H1 (cell line): Measurements from ENCODE around the gene ZMIZ1. TPM values are rescaled to one million over a fixed set of nuclear protein-coding genes. Genes with fewer than 3 reads are reported as not detected.

Experiments
- CTCF ChIA-PET: fragments of 300-600 bp; sonication (Branson Sonifier 250); formaldehyde crosslinking; loops from one replicate; lab custom pipeline; 2021; ENCODE audit not compliant: partially characterized antibody; lab: Charles Lee
- POLR2A ChIA-PET: fragments of 300-600 bp; sonication (Branson Sonifier 250); formaldehyde crosslinking; loops from one replicate; lab custom pipeline; 2021; ENCODE audit warnings: inconsistent platforms; ENCODE audit not compliant: partially characterized antibody; lab: Charles Lee
- DNase-seq, 2 experiments: peaks; one replicate each; pipeline versions ENCODE4 v3.0.0 to v3.0.0-alpha.2; 2010 to 2022; ENCODE audit warnings: low spot score in 2 of 2, low read depth in 1 of 2, mixed read lengths in 1 of 2
- FAIRE-seq: peaks from 2 replicates; lab custom pipeline; 2011; peaks lifted over from hg19 to GRCh38; lab: Jason Lieb, UNC
- H2AFZ ChIP-seq: 2 replicates; pipeline ENCODE4 v1.8.1; 2012; ENCODE audit warnings: low read length, inconsistent platforms
- H2AK5ac ChIP-seq: 2 replicates; pipeline ENCODE4 v1.6.1; 2013; ENCODE audit warnings: low read depth, low read length
- H2BK120ac ChIP-seq: replicated peaks from 2 replicates; pipeline ENCODE3; 2013; ENCODE audit warnings: low read depth, low read length, inconsistent platforms
- H2BK12ac ChIP-seq: 2 replicates; pipeline ENCODE4 v1.6.1; 2013; ENCODE audit warnings: low read depth, low read length
- H2BK15ac ChIP-seq: 2 replicates; pipeline ENCODE4 v1.6.1; 2013; ENCODE audit warnings: low read length
- H2BK20ac ChIP-seq: 2 replicates; pipeline ENCODE4 v1.6.1; 2013; ENCODE audit warnings: low read length
- H2BK5ac ChIP-seq: 2 replicates; pipeline ENCODE4 v1.6.1; 2013; ENCODE audit warnings: low read depth, low read length
- H3K14ac ChIP-seq: 2 replicates; pipeline ENCODE4 v1.6.1; 2013; ENCODE audit warnings: inconsistent platforms; ENCODE audit not compliant: insufficient read length
- H3K18ac ChIP-seq: 2 replicates; pipeline ENCODE4 v1.6.1; 2013; ENCODE audit warnings: low read length; ENCODE audit errors: extremely low read depth
- H3K23ac ChIP-seq: 2 replicates; pipeline ENCODE4 v1.6.1; 2013; ENCODE audit warnings: inconsistent platforms; ENCODE audit not compliant: insufficient read length
- H3K23me2 ChIP-seq: 2 replicates; pipeline ENCODE4 v1.6.1; 2013; ENCODE audit warnings: low read depth, low read length
- H3K27ac ChIP-seq: 2 replicates; pipeline ENCODE4 v1.6.1; 2011; ENCODE audit warnings: low read depth, low read length, inconsistent platforms
- H3K27me3 ChIP-seq, 4 experiments: replicated peaks in 1 of 4; 1 replicate in 1 of 4; 2 replicates in 3 of 4; pipeline versions ENCODE4 v1.6.1 to v1.8.1; 2011 to 2013; ENCODE audit warnings: low read length in 3 of 4, mild to moderate bottlenecking in 3 of 4, inconsistent platforms in 2 of 4, mixed read lengths in 2 of 4, moderate library complexity in 1 of 4; ENCODE audit not compliant: control insufficient read depth in 3 of 4, insufficient read depth in 3 of 4; ENCODE audit errors: extremely low read depth in 1 of 4
- H3K36me3 ChIP-seq, 4 experiments: 2 replicates each; pipeline versions ENCODE4 v1.6.1 to v1.8.1; 2011 to 2013; ENCODE audit warnings: mild to moderate bottlenecking in 4 of 4, low read length in 3 of 4, moderate library complexity in 2 of 4, control low read depth in 1 of 4, inconsistent platforms in 1 of 4; ENCODE audit not compliant: insufficient read depth in 4 of 4, control insufficient read depth in 2 of 4
- H3K4ac ChIP-seq: replicated peaks from 2 replicates; pipeline ENCODE3; 2013; ENCODE audit warnings: low read length, low read depth, mixed read lengths, inconsistent platforms; ENCODE audit not compliant: insufficient read length
- H3K4me1 ChIP-seq, 4 experiments: replicated peaks in 1 of 4; 1 replicate in 1 of 4; 2 replicates in 3 of 4; pipeline versions ENCODE4 v1.6.1 to v1.8.1; 2011 to 2013; ENCODE audit warnings: low read length in 3 of 4, inconsistent platforms in 2 of 4, mixed read lengths in 1 of 4; ENCODE audit not compliant: insufficient read depth in 4 of 4, control insufficient read depth in 3 of 4
- H3K4me2 ChIP-seq, 2 experiments: 2 replicates each; pipeline versions ENCODE4 v1.6.1 to v1.8.1; 2011 to 2013; ENCODE audit warnings: low read depth in 2 of 2, low read length in 2 of 2, control low read depth in 1 of 2, inconsistent platforms in 1 of 2, mild to moderate bottlenecking in 1 of 2; ENCODE audit not compliant: insufficient read depth in 1 of 2
- H3K4me3 ChIP-seq, 4 experiments: fragments of 200-600, 300-600 bp in 1 of 4; sonication (generic), shearing (Covaris generic), sonication (Bioruptor Twin) in 1 of 4; 2 replicates each; pipeline versions ENCODE4 v1.5.1 to v1.8.1; 2011 to 2016; ENCODE audit warnings: low read length in 4 of 4, low read depth in 3 of 4, control low read depth in 2 of 4, inconsistent platforms in 2 of 4, mild to moderate bottlenecking in 2 of 4, mixed read lengths in 1 of 4, moderate library complexity in 1 of 4; ENCODE audit not compliant: insufficient read depth in 2 of 4; ENCODE audit errors: extremely low read depth in 1 of 4
- H3K56ac ChIP-seq: replicated peaks from 2 replicates; pipeline ENCODE3; 2013; ENCODE audit warnings: low read depth, mild to moderate bottlenecking, mixed read lengths, low read length, inconsistent platforms; ENCODE audit not compliant: insufficient read length
- H3K79me1 ChIP-seq: 2 replicates; pipeline ENCODE4 v1.6.1; 2013; ENCODE audit warnings: low read depth, low read length, control low read depth
- H3K79me2 ChIP-seq, 2 experiments: 2 replicates each; pipeline versions ENCODE4 v1.6.1 to v1.8.1; 2012 to 2013; ENCODE audit warnings: low read length in 2 of 2, mild to moderate bottlenecking in 2 of 2, inconsistent platforms in 1 of 2; ENCODE audit not compliant: insufficient read depth in 2 of 2, control insufficient read depth in 1 of 2
- H3K9ac ChIP-seq, 4 experiments: replicated peaks in 1 of 4; 1 replicate in 1 of 4; 2 replicates in 3 of 4; pipeline versions ENCODE4 v1.6.1 to v1.8.1; 2011 to 2013; ENCODE audit warnings: low read depth in 3 of 4, low read length in 3 of 4, control low read depth in 2 of 4, mild to moderate bottlenecking in 2 of 4, moderate library complexity in 2 of 4, inconsistent platforms in 1 of 4; ENCODE audit errors: extremely low read depth in 1 of 4
- H3K9me3 ChIP-seq, 2 experiments: 2 replicates each; pipeline versions ENCODE4 v1.6.1 to v1.8.1; 2012 to 2013; ENCODE audit warnings: mild to moderate bottlenecking in 2 of 2, moderate library complexity in 2 of 2, control low read depth in 1 of 2, inconsistent platforms in 1 of 2, low read depth in 1 of 2, low read length in 1 of 2, mixed read lengths in 1 of 2; ENCODE audit not compliant: insufficient read depth in 2 of 2
- H4K20me1 ChIP-seq, 2 experiments: replicated peaks in 1 of 2; 2 replicates each; pipeline versions ENCODE3 to v1.8.1; 2011 to 2013; ENCODE audit warnings: inconsistent platforms in 2 of 2, low read length in 2 of 2, mild to moderate bottlenecking in 1 of 2; ENCODE audit not compliant: insufficient read depth in 2 of 2, control insufficient read depth in 1 of 2
- H4K5ac ChIP-seq: 2 replicates; pipeline ENCODE4 v1.6.1; 2013; ENCODE audit warnings: low read length, low read depth, mixed read lengths, inconsistent platforms; ENCODE audit not compliant: insufficient read length
- H4K8ac ChIP-seq: 2 replicates; pipeline ENCODE4 v1.8.0; 2013; ENCODE audit warnings: mild to moderate bottlenecking, moderate library complexity, low read length, inconsistent platforms; ENCODE audit not compliant: insufficient read depth; ENCODE audit errors: extremely low read depth
- H4K91ac ChIP-seq: replicated peaks from 2 replicates; pipeline ENCODE3; 2013; ENCODE audit warnings: low read length, mixed read lengths, inconsistent platforms; ENCODE audit not compliant: insufficient read length
- CHD1 ChIP-seq: IDR thresholded peaks from 2 replicates; pipeline ENCODE4 v1.6.1; 2012; ENCODE audit warnings: low read depth, low read length, improper control_type of control experiment
- EGR1 ChIP-seq: IDR thresholded peaks from 2 replicates; pipeline ENCODE4 v1.6.1; 2011; ENCODE audit warnings: low read depth, low read length, borderline replicate concordance
- HDAC2 ChIP-seq, 2 experiments: fragments of 300-600 bp in 1 of 2; sonication (generic) in 1 of 2; IDR thresholded peaks; 2 replicates each; pipeline ENCODE4 v1.6.1; 2011 to 2012; ENCODE audit warnings: low read depth in 2 of 2, low read length in 2 of 2, mild to moderate bottlenecking in 2 of 2, moderate library complexity in 2 of 2, borderline replicate concordance in 1 of 2, inconsistent platforms in 1 of 2
- JUND ChIP-seq: IDR thresholded peaks from 2 replicates; pipeline ENCODE4 v1.6.1; 2011; ENCODE audit warnings: mild to moderate bottlenecking, improper control_type of control experiment, low read length
- KDM5A ChIP-seq: fragments of 200-600 bp; IDR thresholded peaks from 2 replicates; pipeline ENCODE4 v1.7.1; 2012; ENCODE audit warnings: mild to moderate bottlenecking, low read length, inconsistent platforms, mixed read lengths
- NANOG ChIP-seq: IDR thresholded peaks from 2 replicates; pipeline ENCODE4 v1.6.1; 2011; ENCODE audit warnings: low read length, low read depth, mild to moderate bottlenecking, inconsistent platforms; ENCODE audit not compliant: insufficient read depth, poor library complexity, severe bottlenecking
- NRF1 ChIP-seq: IDR thresholded peaks from 2 replicates; pipeline ENCODE4 v1.6.1; 2011; ENCODE audit warnings: mild to moderate bottlenecking, low read depth, low read length, improper control_type of control experiment
- PHF8 ChIP-seq: fragments of 200-600 bp; sonication (generic); conservative IDR thresholded peaks from 2 replicates; pipeline ENCODE4 v1.7.1; 2012; ENCODE audit warnings: low read depth, mild to moderate bottlenecking, inconsistent platforms, low read length, moderate library complexity
- POU5F1 ChIP-seq: IDR thresholded peaks from 2 replicates; pipeline ENCODE4 v1.6.1; 2011; ENCODE audit warnings: low read depth, mild to moderate bottlenecking, low read length, moderate library complexity
- RAD21 ChIP-seq, 2 experiments: IDR thresholded peaks in 1 of 2; conservative IDR thresholded peaks in 1 of 2; 2 replicates each; pipeline ENCODE4 v1.6.1; 2011; ENCODE audit warnings: low read depth in 2 of 2, low read length in 2 of 2, improper control_type of control experiment in 1 of 2, inconsistent platforms in 1 of 2, mild to moderate bottlenecking in 1 of 2, moderate library complexity in 1 of 2
- RBBP5 ChIP-seq: IDR thresholded peaks from 2 replicates; pipeline ENCODE4 v1.7.1; 2012; ENCODE audit warnings: low read depth, mild to moderate bottlenecking, inconsistent platforms, low read length, moderate library complexity, borderline replicate concordance
- RNF2 ChIP-seq: fragments of 200-900, 300-1000 bp; sonication (generic); IDR thresholded peaks from 2 replicates; pipeline ENCODE4 v1.7.1; 2016; ENCODE audit warnings: borderline replicate concordance, low read depth, mild to moderate bottlenecking, antibody characterized with exemption, low read length; ENCODE audit not compliant: poor library complexity, severe bottlenecking; ENCODE audit errors: missing control alignments
- ZNF274 ChIP-seq: IDR thresholded peaks from 2 replicates; pipeline ENCODE4 v1.7.0; 2012; ENCODE audit warnings: low read length, borderline replicate concordance; ENCODE audit errors: extremely low read depth
- WGBS, 2 experiments: shearing (Covaris generic) in 1 of 2; methylation state at CpG; one replicate each; pipeline versions ENCODE4 v1.1.6 to v1.1.7; 2013 to 2015; ENCODE audit warnings: low lambda C conversion rate in 2 of 2, mixed read lengths in 2 of 2, inconsistent platforms in 1 of 2, low coverage in 1 of 2, missing lambda C conversion rate in 1 of 2; ENCODE audit not compliant: insufficient replicate concordance in 2 of 2, insufficient coverage in 1 of 2, insufficient read length in 1 of 2; ENCODE audit errors: extremely low coverage in 1 of 2, missing lambda C conversion rate in 1 of 2; 5-methylcytosine and 5-hydroxymethylcytosine counted together
- polyA plus RNA-seq, 7 experiments: library from polyadenylated mRNA; depleted of rRNA in 3 of 7; stranded (reverse) in 5 of 7; unstranded in 2 of 7; fragments of >200 nt in 5 of 7; fragments of 200-250 nt in 2 of 7; gene quantifications; 1 replicate in 5 of 7; 2 replicates in 1 of 7; 4 replicates in 1 of 7; pipeline versions ENCODE4 v1.2.1 to v1.2.3, GENCODE V29; 2011 to 2013; ENCODE audit warnings: missing spikeins in 2 of 7, mixed read lengths in 2 of 7
- total RNA-seq: library from RNA; stranded (reverse); fragmentation: NEBNext Ultra II Directional; extraction: Animal tissue kit (Norgen Biotek cat#: 25700); gene quantifications from 2 replicates; pipeline ENCODE4 v1.2.1, GENCODE V29; 2021

Gene ZMIZ1
- total and polyA plus RNA-seq, 2 of the 8 experiments (the other 6 are each of a cell fraction or from before 2014, with no cell fraction given), result 8.1 to 28.0 TPM

DNA sequence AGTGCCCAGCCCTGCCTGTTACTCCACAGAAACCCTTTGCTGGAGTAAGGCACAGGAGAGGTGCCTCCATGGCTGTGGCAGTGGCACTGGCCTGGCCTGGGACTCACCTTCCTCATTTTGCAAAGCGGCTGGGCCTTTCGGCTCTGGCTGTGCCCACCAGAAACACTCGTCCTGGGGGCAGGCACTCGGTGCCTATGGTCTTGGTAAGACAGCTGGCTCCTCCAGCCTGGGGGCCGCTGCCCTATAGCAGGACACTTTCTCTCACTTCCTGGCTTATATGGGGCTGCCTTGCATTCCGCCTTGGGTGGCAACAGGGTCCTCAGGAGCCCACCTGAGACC lies 13.2 kb downstream of the ZMIZ1 start:
- 94% methylated on average over 6 of the region's 6 CpGs; no CpG with 5 or more reads in 1 of the 2 experiments for WGBS, 2 experiments
- Histone ChIP-seq H3K4me1 (peaks cover 5 to 20% (median 13%) of the 10 kb centered on the region in 4 experiments; a peak in 6 of 7 replicates), H2AK5ac (no peak overlapping the region), H3K79me2 (peaks cover 13 to 99% of the 10 kb centered on the region in 2 experiments), H3K79me1 (peaks cover 46% of the 10 kb centered on the region), H3K9me3 (no peaks in the 10 kb centered on the region), H2BK12ac (no peak overlapping the region), H3K4ac (no peak overlapping the region), H3K27me3 (no peaks in the 10 kb centered on the region), H2BK15ac (no peak overlapping the region), H3K27ac (no peak overlapping the region), H3K23me2 (no peaks in the 10 kb centered on the region), H2BK5ac (no peak overlapping the region; the same call in 1 of the 2 replicates), H4K91ac (no peak overlapping the region), H4K5ac (no peak overlapping the region), H2BK120ac (no peak overlapping the region), H2BK20ac (no peak overlapping the region), H3K23ac (no peak overlapping the region), H3K36me3 (no peaks in the 10 kb centered on the region), H3K4me3 (no peak overlapping the region), H3K4me2 (no peak overlapping the region), H3K18ac (no peak overlapping the region), H3K14ac (no peak overlapping the region), H3K9ac (no peak overlapping the region), H4K20me1 (peaks cover 35 to 54% of the 10 kb centered on the region in 2 experiments), H3K56ac (no peak overlapping the region), H2AFZ (no peak overlapping the region), H4K8ac (no peak overlapping the region)
- DNase-seq, result no peak
- FAIRE-seq, result no peak
- ChIA-PET CTCF (interaction anchor here (0.6 to 3.7 kb wide), 4 partner anchors 16 to 115 kb away, joined by 3 to 11 read pairs (median 4); no protein-coding TSS in a partner anchor), POLR2A (no interaction called here)
- no peak for TF ChIP-seq CHD1
- no peak for TF ChIP-seq ZNF274
- TF ChIP-seq RAD21 (IDR thresholded peaks at IDR 0.05 in 1 of 2, conservative IDR thresholded peaks at IDR 0.05 in 1 of 2; ENCODE audit: low read depth in 2 of 2, low read length in 2 of 2), result no peak
- no peak for TF ChIP-seq POU5F1
- no peak for TF ChIP-seq PHF8
- TF ChIP-seq RBBP5, result no peak
- no peak for TF ChIP-seq RNF2
- no peak for TF ChIP-seq KDM5A
- TF ChIP-seq NANOG, result no peak
- no peak for TF ChIP-seq HDAC2 (IDR thresholded peaks at IDR 0.05; ENCODE audit: borderline replicate concordance in 1 of 2, low read depth in 2 of 2, low read length in 2 of 2)
- no peak for TF ChIP-seq JUND
- TF ChIP-seq EGR1, result no peak
- no peak for TF ChIP-seq NRF1
